Renal pelvis (tissue), 12 donors: ENCODE data around the gene PRMT7. TPM values are rescaled to one million over a fixed set of nuclear protein-coding genes. Genes with fewer than 3 reads are reported as not detected.

Experiments
- DNase-seq: peaks from one replicate; pipeline ENCODE4 v3.0.0-alpha.2; 2013
- long read RNA-seq, 16 experiments: transcript quantifications; one replicate each; lab custom pipeline, GENCODE V29; 2026
- polyA plus RNA-seq, 3 donors: library from polyadenylated mRNA; unstranded; fragments of 120-200 nt; gene quantifications; one replicate each; pipeline ENCODE4 v1.2.1, GENCODE V29; 2013; ENCODE audit not compliant: insufficient read length in 3 of 3

Gene PRMT7, protein sequence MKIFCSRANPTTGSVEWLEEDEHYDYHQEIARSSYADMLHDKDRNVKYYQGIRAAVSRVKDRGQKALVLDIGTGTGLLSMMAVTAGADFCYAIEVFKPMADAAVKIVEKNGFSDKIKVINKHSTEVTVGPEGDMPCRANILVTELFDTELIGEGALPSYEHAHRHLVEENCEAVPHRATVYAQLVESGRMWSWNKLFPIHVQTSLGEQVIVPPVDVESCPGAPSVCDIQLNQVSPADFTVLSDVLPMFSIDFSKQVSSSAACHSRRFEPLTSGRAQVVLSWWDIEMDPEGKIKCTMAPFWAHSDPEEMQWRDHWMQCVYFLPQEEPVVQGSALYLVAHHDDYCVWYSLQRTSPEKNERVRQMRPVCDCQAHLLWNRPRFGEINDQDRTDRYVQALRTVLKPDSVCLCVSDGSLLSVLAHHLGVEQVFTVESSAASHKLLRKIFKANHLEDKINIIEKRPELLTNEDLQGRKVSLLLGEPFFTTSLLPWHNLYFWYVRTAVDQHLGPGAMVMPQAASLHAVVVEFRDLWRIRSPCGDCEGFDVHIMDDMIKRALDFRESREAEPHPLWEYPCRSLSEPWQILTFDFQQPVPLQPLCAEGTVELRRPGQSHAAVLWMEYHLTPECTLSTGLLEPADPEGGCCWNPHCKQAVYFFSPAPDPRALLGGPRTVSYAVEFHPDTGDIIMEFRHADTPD
- polyA plus RNA-seq = 10 to 100 TPM; 47.1 to 71.1 (median 64.8) TPM
- long read RNA-seq, donor 1, partial matches to known transcripts = 0 of 3 reads
- long read RNA-seq, donor 1, other reads (novel, unspliced or antisense) = 0 of 3 reads
- long read RNA-seq, donor 2, partial matches to known transcripts = 0 of 3 reads
- long read RNA-seq, donor 2, other reads (novel, unspliced or antisense) = 0 of 3 reads
- long read RNA-seq, donor 3 = 0 reads
- long read RNA-seq, donor 4, partial matches to known transcripts = 0 of 4 reads
- long read RNA-seq, donor 4, other reads (novel, unspliced or antisense) = 0 of 4 reads
- long read RNA-seq, donor 5 = 0 reads
- long read RNA-seq, donor 6, partial matches to known transcripts = 0 of 3 reads
- long read RNA-seq, donor 6, other reads (novel, unspliced or antisense) = 0 of 3 reads
- long read RNA-seq, donor 7, partial matches to known transcripts = 0 of 1 reads
- long read RNA-seq, donor 7, other reads (novel, unspliced or antisense) = 0 of 1 reads
- long read RNA-seq, donor 8 = 0 reads
- long read RNA-seq, donor 9, partial matches to known transcripts = 5 of 7 reads
- long read RNA-seq, donor 9, other reads (novel, unspliced or antisense) = 0 of 7 reads
- long read RNA-seq, donor 10, partial matches to known transcripts = 0 of 2 reads
- long read RNA-seq, donor 10, other reads (novel, unspliced or antisense) = 0 of 2 reads
- long read RNA-seq, donor 11, partial matches to known transcripts = 0 of 1 reads
- long read RNA-seq, donor 11, other reads (novel, unspliced or antisense) = 0 of 1 reads
- long read RNA-seq, donor 12, partial matches to known transcripts = 0 of 2 reads
- long read RNA-seq, donor 12, other reads (novel, unspliced or antisense) = 0 of 2 reads
- long read RNA-seq, donor 13, partial matches to known transcripts = 0 of 3 reads
- long read RNA-seq, donor 13, other reads (novel, unspliced or antisense) = 0 of 3 reads
- long read RNA-seq, donor 14 = 0 reads
- long read RNA-seq, donor 15 = 0 reads
- long read RNA-seq, donor 16, partial matches to known transcripts = 0 of 5 reads
- long read RNA-seq, donor 16, other reads (novel, unspliced or antisense) = 0 of 5 reads

GRCh38 chr16:68310774-68311511 is at the start of gene PRMT7, which contains the start of gene SLC7A6OS:
Gene PRMT7, plus strand, starts transcription at chr16:68311019. Its CDS starts 4,961 bp downstream, at chr16:68315980.
Gene SLC7A6OS, minus strand, starts transcription at chr16:68310946. Its CDS starts 20 bp downstream, at chr16:68310926.
- peak; percentile 92 for DNase-seq

DNA sequence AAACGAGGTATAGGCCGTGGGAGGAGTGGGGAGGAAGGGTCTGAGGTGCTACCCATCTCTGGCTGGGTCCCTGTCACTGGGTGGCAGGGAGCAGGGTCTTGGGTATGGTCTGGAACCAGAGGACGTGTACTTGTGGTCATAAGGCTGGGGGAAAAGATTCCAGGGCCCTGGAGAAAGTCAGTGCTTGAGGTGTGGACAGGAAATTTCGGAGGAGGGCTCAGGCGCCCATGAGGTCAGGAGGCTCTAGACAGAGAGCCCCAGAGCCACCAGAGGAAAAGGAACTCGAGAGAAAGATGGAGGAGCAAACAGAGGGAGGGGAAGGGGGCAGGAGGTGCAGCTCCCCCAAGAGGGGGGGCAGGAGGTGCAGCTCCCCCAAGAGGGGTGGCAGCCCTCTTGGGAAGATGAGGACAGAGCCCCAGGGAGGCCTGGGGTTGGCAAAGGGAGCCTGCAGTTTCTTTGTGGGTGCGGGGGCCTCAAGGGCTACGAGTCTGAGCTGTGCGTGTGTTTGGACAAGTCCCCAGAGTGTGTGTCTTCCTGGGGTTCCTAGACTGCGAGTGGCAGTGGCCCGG is 47.2 kb upstream of the PRMT7 start:
- DNase-seq = no peak

- no peak for DNase-seq
Observed at GRCh38 chr16:68264128-68265077, 46.4 kb upstream of the PRMT7 start, which contains the start of gene SLC7A6. Gene SLC7A6, plus strand, starts transcription at chr16:68264526. Its CDS starts 10,201 bp downstream, at chr16:68274727.

- DNase-seq = no peak
Observed at GRCh38 chr16:68265078-68265920, 45.5 kb upstream of the PRMT7 start.

GRCh38 chr16:68267612-68268405 is 43.0 kb upstream of the PRMT7 start:
- DNase-seq = no peak

GRCh38 chr16:68269793-68270192 is 41.0 kb upstream of the PRMT7 start:
- no peak for DNase-seq

DNA sequence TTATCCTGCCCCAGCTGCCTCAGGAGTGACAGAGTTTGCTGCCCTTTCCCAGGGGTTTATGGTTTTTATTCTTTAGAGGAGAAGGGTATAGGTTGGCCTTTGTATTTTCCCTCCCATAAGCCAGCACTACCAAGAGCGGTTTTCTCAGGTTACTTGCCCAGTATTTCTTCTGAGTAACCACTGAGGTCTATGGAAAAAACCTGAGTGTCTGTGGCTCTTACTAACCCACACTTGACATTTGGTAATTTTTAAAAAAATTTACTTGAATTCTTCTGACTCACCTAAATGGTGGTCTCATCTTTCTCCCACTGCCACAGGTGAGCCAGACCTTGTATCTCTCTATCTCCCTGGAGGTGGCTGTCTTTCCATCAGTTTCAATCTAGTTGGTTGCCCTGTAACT is 40.5 kb upstream of the PRMT7 start:
- DNase-seq = no peak

DNA sequence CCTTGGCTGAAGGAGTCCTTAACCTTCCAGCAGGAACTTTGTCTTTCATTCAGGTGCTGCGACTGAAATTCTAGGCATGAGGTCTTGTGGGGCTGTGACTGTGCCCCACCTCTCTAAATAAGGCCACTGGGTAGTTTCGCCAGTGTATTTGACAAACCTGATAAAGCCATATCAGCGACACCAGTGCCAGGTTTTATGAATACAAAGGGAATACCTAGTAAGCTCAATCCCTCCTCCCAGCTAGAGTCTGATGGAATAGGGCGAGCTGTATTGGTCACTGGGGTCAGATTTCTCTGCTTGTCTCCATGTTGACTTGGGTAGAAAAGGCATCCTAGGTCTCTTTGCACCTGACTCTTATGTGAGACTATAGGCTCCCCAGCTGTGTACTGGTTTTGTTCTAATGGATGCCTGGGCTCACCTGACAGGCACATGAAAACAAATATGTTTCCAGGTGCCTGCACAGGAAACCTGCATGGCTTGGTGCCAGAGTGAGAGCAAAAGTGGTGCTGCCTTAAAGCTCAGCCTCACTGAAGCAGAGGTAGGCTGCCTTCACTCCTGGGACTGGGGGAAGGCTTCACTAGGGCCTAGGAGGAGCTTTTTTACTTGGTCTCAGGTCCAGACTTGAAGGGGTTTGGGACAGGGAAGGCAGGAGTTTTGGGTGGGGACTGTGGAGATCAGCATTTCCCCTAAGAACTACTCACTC is 38.2 kb upstream of the PRMT7 start:
- DNase-seq = no peak

DNA sequence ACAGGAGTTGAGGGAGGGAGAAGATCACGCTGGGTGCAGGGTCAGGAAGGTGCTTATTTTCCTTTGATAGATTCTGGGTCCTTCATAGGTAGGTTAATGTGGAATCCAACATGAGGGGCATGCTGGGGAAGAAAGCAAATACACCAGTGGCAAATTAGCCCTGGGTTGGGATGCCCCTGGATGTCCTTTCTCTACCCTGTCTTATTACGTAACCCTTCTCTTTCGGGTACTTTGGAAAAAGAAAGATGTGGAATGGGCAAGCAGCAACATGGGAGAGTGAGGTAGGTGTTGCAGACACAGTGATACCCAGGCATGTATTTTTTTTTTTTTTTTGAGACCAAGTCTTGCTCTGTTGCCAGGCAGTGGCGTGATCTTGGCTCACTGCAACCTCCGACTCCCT is 37.4 kb upstream of the PRMT7 start:
- DNase-seq = no peak

GRCh38 chr16:68273896-68274295 is 36.9 kb upstream of the PRMT7 start:
- DNase-seq = no peak

DNA sequence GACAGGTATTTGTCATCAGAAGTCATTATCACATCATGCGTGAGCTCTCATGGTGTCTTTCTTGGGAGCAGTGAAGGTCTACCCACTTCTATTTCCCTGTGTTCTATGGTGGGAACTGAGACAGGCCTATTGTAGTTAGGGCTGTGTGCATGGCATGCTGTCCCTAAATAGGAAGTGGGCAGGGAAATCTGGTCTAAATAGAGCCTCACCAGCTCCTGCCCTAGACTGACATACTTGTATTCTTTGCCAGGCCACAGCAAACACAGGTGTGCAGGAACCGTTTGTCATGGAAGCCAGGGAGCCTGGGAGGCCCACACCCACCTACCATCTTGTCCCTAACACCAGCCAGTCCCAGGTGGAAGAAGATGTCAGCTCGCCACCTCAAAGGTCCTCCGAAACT is 36.4 kb upstream of the PRMT7 start:
- no peak for DNase-seq

- no peak for DNase-seq
Observed at GRCh38 chr16:68275611-68276191, 35.1 kb upstream of the PRMT7 start.

DNA sequence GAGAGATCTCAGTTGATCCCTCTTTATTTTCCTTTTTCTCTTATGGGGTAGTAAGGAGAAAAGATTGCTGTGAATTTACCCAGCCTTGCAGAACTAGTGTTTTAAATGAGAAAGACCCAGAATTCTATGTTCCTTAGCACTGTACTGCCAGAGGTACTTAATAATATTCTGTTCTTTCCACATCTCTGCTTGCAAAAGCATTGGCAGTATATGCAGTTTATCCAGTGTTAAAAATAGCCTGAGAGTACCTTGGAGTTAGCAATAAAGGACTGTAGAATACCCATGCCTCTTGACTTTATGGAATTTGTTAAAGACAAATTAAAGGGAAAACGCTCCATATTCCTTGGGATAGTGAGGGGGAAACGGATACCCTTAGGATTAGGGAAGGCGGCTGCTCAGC is 34.6 kb upstream of the PRMT7 start:
- DNase-seq = no peak

GRCh38 chr16:68279726-68280558 is 30.9 kb upstream of the PRMT7 start:
- no peak for DNase-seq
